ENCODE measurements around the gene C12orf56. TPM values are rescaled to one million over a fixed set of nuclear protein-coding genes. Genes with fewer than 3 reads are reported as not detected.
"Not testable (repeated sequence)": the region's sequence is repeated elsewhere in the genome, so short reads cannot be mapped to it uniquely, and the experiment has no call there.

Gene C12orf56
- total and polyA plus RNA-seq, 2 donors (not counting 3 experiments of a cell fraction or from before 2014, with no cell fraction given): 0.06 TPM; not detected in 1

DNA sequence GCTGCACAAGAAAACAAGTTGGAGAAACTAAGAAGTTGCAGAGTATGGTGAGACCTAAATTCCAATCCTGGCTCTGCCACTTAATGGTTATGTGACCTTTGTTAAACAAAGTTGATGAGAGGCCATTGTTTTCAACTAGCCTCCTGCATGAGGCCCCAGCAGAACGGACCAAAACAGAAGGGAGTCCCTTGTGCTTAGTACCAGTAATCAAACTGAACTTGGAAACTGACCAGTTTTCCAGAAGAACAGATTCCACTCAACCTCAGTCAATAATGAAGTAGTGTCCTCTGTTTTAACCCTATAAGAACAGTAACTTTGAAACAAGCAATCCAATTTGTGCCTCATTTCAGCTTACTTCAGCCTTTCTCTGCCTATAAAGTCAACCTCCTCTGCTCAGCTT lies 69.9 kb downstream of the C12orf56 start:
- Histone ChIP-seq H3K36me3 (ENCODE audit: control insufficient read depth in 2 of 2, extremely low read depth in 1 of 2, insufficient read depth in 2 of 2, low read length in 2 of 2) (no peaks in the 10 kb centered on the region), H3K9me3 (replicated peaks; ENCODE audit: control insufficient read depth, insufficient read depth, low read length) (no peaks in the 10 kb centered on the region), H2AFZ (ENCODE audit: low read depth, low read length) (no peak overlapping the region), H3K4me3 (replicated peaks in 1 of 3; ENCODE audit: insufficient read depth in 1 of 3, low read depth in 1 of 3, low read length in 3 of 3) (no peak overlapping the region), H3K27me3 (ENCODE audit: control insufficient read depth in 2 of 2, insufficient read depth in 2 of 2, low read length in 2 of 2) (peaks cover 4 to 8% of the 10 kb centered on the region in 2 experiments), H3K27ac (ENCODE audit: insufficient read depth, low read depth, low read length) (no peak overlapping the region), H3K9ac (replicated peaks; ENCODE audit: extremely low read depth, insufficient read depth, low read length) (no peak overlapping the region), H3K79me2 (ENCODE audit: control insufficient read depth, insufficient read depth, low read length) (no peaks in the 10 kb centered on the region), H4K20me1 (replicated peaks; ENCODE audit: control insufficient read depth, extremely low read depth, insufficient read depth, low read length) (no peaks in the 10 kb centered on the region), H3K4me2 (ENCODE audit: insufficient read depth, low read length) (no peak overlapping the region), H3K9me1 (replicated peaks; ENCODE audit: control insufficient read depth, extremely low read depth, insufficient read depth, low read length) (no peaks in the 10 kb centered on the region), H3K4me1 (ENCODE audit: control insufficient read depth, extremely low read depth, insufficient read depth, low read length) (no peaks in the 10 kb centered on the region)
- intact Hi-C loops (cut with micrococcal nuclease) (no loop called here), dilution Hi-C loops (cut with MboI; ENCODE audit: extremely low pct_ligation_motif_present, low sequenced_read_pairs) (no loop called here)
- FAIRE-seq: no peak
- CTCF ChIA-PET: no interaction called here
- POLR2A ChIA-PET: no interaction called here
- no peak for DNase-seq (ENCODE audit: low read depth, low spot score)
- BruUV-seq (replicated peaks): no TSS peak
- TF ChIP-seq FOS (IDR thresholded peaks at IDR 0.05; ENCODE audit: borderline replicate concordance, insufficient read depth, low read length): no peak
- no peak for TF ChIP-seq POLR2AphosphoS5 (IDR thresholded peaks at IDR 0.05; ENCODE audit: insufficient read depth, low read depth, low read length)
- TF ChIP-seq GATA2 (IDR thresholded peaks at IDR 0.05; ENCODE audit: insufficient read depth, insufficient read length, low read depth, low read length): no peak
- no peak for TF ChIP-seq POLR2A (IDR thresholded peaks at IDR 0.05; ENCODE audit: low read depth, low read length)
- TF ChIP-seq EZH2 (IDR thresholded peaks at IDR 0.05; ENCODE audit: borderline replicate concordance, low read depth, low read length, severe bottlenecking): no peak
- TF ChIP-seq MYC (IDR thresholded peaks at IDR 0.05; ENCODE audit: low read depth, low read length): no peak

DNA sequence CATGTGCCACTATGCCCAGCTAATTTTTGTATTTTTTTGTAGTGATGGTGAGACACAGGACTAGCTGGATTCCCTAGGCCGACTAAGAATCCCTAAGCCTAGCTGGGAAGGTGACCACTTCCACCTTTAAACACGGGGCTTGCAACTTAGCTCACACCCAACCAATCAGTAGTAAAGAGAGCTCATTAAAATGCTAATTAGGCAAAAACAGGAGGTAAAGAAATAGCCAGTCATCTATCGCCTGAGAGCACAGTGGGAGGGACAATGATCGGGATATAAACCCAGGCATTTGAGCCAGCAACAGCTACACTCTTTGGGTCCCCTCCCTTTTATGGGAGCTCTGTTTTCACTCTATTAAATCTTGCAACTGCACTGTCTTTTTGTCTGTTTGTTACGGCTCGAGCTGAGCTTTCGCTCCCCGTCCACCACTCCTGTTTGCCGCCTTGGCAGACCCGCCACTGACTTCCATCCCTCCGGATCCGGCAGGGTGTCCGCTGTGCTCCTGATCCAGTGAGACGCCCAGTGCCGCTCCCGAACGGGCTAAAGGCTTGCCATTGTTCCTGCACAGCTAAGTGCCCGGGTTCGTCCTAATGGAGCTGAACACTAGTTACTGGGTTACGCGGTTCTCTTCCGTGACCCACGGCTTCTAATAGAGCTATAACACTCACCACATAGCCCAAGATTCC lies 70.9 kb downstream of the C12orf56 start:
- H3K9ac ChIP-seq (replicated peaks; ENCODE audit: extremely low read depth, insufficient read depth, low read length); FAIRE-seq; H4K20me1 ChIP-seq (replicated peaks; ENCODE audit: control insufficient read depth, extremely low read depth, insufficient read depth, low read length); H3K9me1 ChIP-seq (replicated peaks; ENCODE audit: control insufficient read depth, extremely low read depth, insufficient read depth, low read length); H2AFZ ChIP-seq (ENCODE audit: low read depth, low read length); H3K79me2 ChIP-seq (ENCODE audit: control insufficient read depth, insufficient read depth, low read length); H3K9me3 ChIP-seq (replicated peaks; ENCODE audit: control insufficient read depth, insufficient read depth, low read length); H3K36me3 ChIP-seq (ENCODE audit: control insufficient read depth in 2 of 2, extremely low read depth in 1 of 2, insufficient read depth in 2 of 2, low read length in 2 of 2); H3K27me3 ChIP-seq (ENCODE audit: control insufficient read depth in 2 of 2, insufficient read depth in 2 of 2, low read length in 2 of 2); H3K27ac ChIP-seq (ENCODE audit: insufficient read depth, low read depth, low read length); BruUV-seq (replicated peaks); H3K4me3 ChIP-seq (replicated peaks in 1 of 3; ENCODE audit: insufficient read depth in 1 of 3, low read depth in 1 of 3, low read length in 3 of 3); H3K4me1 ChIP-seq (ENCODE audit: control insufficient read depth, extremely low read depth, insufficient read depth, low read length); POLR2A ChIA-PET; DNase-seq (ENCODE audit: low read depth, low spot score); CTCF ChIA-PET; intact Hi-C loops (cut with micrococcal nuclease); H3K4me2 ChIP-seq (ENCODE audit: insufficient read depth, low read length); dilution Hi-C loops (cut with MboI; ENCODE audit: extremely low pct_ligation_motif_present, low sequenced_read_pairs): not testable (repeated sequence)
